GM12878 (cell line): Measurements from ENCODE around the gene RUFY2. TPM values are rescaled to one million over a fixed set of nuclear protein-coding genes. Genes with fewer than 3 reads are reported as not detected.

Source experiments
- ATAC-seq: fragments of 200-7000 bp; cut with Tn5 transposase; 3 replicates; pipeline ENCODE4 v1.9.1; 2020; ENCODE audit warnings: mild to moderate bottlenecking, moderate library complexity
- BruUV-seq: library from RNA; stranded (reverse); fragments of 400-500 nt; replicated peaks from 2 replicates; lab custom pipeline; 2021; lab: Mats Ljungman, UMichigan
- CTCF ChIA-PET: fragments of 300-600 bp; sonication (Branson Sonifier 250); formaldehyde crosslinking; extraction: SDS; loops from one replicate; lab custom pipeline; 2021; ENCODE audit warnings: inconsistent platforms; lab: Yijun Ruan, JAX
- POLR2A ChIA-PET: fragments of 350-600 bp; formaldehyde crosslinking; extraction: SDS; loops from one replicate; lab custom pipeline; 2021; ENCODE audit warnings: inconsistent platforms; lab: Charles Lee
- RAD21 ChIA-PET: fragments of 300-600 bp; sonication (Branson Sonifier 250); formaldehyde crosslinking; loops from one replicate; lab custom pipeline; 2023; ENCODE audit warnings: antibody characterized with exemption; ENCODE audit not compliant: unreplicated experiment; lab: Charles Lee
- SMC1A ChIA-PET: fragments of 300-600 bp; sonication (Branson Sonifier 250); formaldehyde crosslinking; loops from one replicate; lab custom pipeline; 2023; ENCODE audit not compliant: unreplicated experiment, uncharacterized antibody; lab: Charles Lee
- DNase-seq: peaks from one replicate; pipeline ENCODE4 v3.0.0-alpha.2; 2011; ENCODE audit warnings: low read depth, low spot score
- FAIRE-seq: peaks from 3 replicates; lab custom pipeline; 2011; peaks lifted over from hg19 to GRCh38; lab: Jason Lieb, UNC
- H2AFZ ChIP-seq: 2 replicates; pipeline ENCODE4 v1.6.0; 2011; ENCODE audit warnings: low read depth, low read length, control low read depth; ENCODE audit not compliant: control insufficient read depth
- H3K27ac ChIP-seq: 2 replicates; pipeline ENCODE4 v1.5.1; 2011; ENCODE audit warnings: control low read depth; ENCODE audit not compliant: control insufficient read depth, insufficient read depth
- H3K27me3 ChIP-seq, 2 experiments: replicated peaks in 1 of 2; 2 replicates each; pipeline versions ENCODE4 v1.6.0 to v1.6.1; 2011; ENCODE audit warnings: low read length in 1 of 2; ENCODE audit not compliant: control insufficient read depth in 2 of 2, insufficient read depth in 2 of 2
- H3K36me3 ChIP-seq, 2 experiments: 2 replicates each; pipeline ENCODE4 v1.5.1; 2011; ENCODE audit warnings: low read length in 1 of 2; ENCODE audit not compliant: control insufficient read depth in 2 of 2, insufficient read depth in 2 of 2
- H3K4me1 ChIP-seq: 2 replicates; pipeline ENCODE4 v1.6.1; 2011; ENCODE audit warnings: mild to moderate bottlenecking, low read length, moderate library complexity, mixed read lengths; ENCODE audit not compliant: control insufficient read depth, insufficient read depth
- H3K4me2 ChIP-seq: 2 replicates; pipeline ENCODE4 v1.6.0; 2011; ENCODE audit warnings: control low read depth; ENCODE audit not compliant: control insufficient read depth, insufficient read depth
- H3K4me3 ChIP-seq: fragments of 200-600 bp; sonication (generic); 2 replicates; pipeline ENCODE4 v1.5.1; 2016
- H3K79me2 ChIP-seq: 2 replicates; pipeline ENCODE4 v1.6.0; 2011; ENCODE audit warnings: low read length; ENCODE audit not compliant: control insufficient read depth, insufficient read depth
- H3K9ac ChIP-seq: 2 replicates; pipeline ENCODE4 v1.8.0; 2011; ENCODE audit warnings: low read length, control low read depth, mixed read lengths; ENCODE audit not compliant: control insufficient read depth, insufficient read depth
- H3K9me3 ChIP-seq: replicated peaks from 3 replicates; pipeline ENCODE4 v1.5.1; 2011; ENCODE audit warnings: mild to moderate bottlenecking, low read length; ENCODE audit not compliant: control insufficient read depth, insufficient read depth
- H4K20me1 ChIP-seq: 2 replicates; pipeline ENCODE4 v1.6.0; 2011; ENCODE audit not compliant: control insufficient read depth, insufficient read depth
- ATF7 ChIP-seq: fragments of 450-650 bp; IDR thresholded peaks from 2 replicates; pipeline ENCODE4 v1.6.1; 2016; ENCODE audit warnings: low read depth, mild to moderate bottlenecking
- BMI1 ChIP-seq: fragments of 450-650 bp; IDR thresholded peaks from 2 replicates; pipeline ENCODE4 v1.6.1; 2016; ENCODE audit warnings: mild to moderate bottlenecking, moderate library complexity, borderline replicate concordance
- CBX5 ChIP-seq: sonication (generic); IDR thresholded peaks from 2 replicates; pipeline ENCODE4 v1.6.1; 2016; ENCODE audit warnings: low read depth, moderate library complexity, mild to moderate bottlenecking, inconsistent platforms
- CEBPZ ChIP-seq: fragments of 150-350 bp; IDR thresholded peaks from 2 replicates; pipeline ENCODE4 v1.6.1; 2016; ENCODE audit warnings: low read depth, low read length
- CHD1 ChIP-seq: IDR thresholded peaks from 2 replicates; pipeline ENCODE4 v1.6.1; 2012; ENCODE audit warnings: low read depth, low read length, improper control_type of control experiment
- CHD2 ChIP-seq: IDR thresholded peaks from 2 replicates; pipeline ENCODE4 v1.6.1; 2011; ENCODE audit warnings: low read depth, low read length, improper control_type of control experiment, borderline replicate concordance
- ETV6 ChIP-seq, 2 experiments: fragments of 450-650 bp in 1 of 2; IDR thresholded peaks in 1 of 2; conservative IDR thresholded peaks in 1 of 2; 2 replicates each; pipeline ENCODE4 v1.6.1; 2014; ENCODE audit warnings: antibody characterized with exemption in 1 of 2, borderline replicate concordance in 1 of 2, low read depth in 1 of 2, mild to moderate bottlenecking in 1 of 2, moderate library complexity in 1 of 2
- FOS ChIP-seq: IDR thresholded peaks from 3 replicates; pipeline ENCODE4 v1.6.1; 2011; ENCODE audit warnings: borderline replicate concordance; ENCODE audit not compliant: insufficient read length; ENCODE audit errors: extremely low read depth
- KAT2A ChIP-seq: conservative IDR thresholded peaks from 2 replicates; pipeline ENCODE4 v1.6.1; 2011; ENCODE audit warnings: low read depth, low read length; ENCODE audit not compliant: control insufficient read depth
- PBX3 ChIP-seq: IDR thresholded peaks from 2 replicates; pipeline ENCODE4 v1.6.1; 2011; ENCODE audit warnings: mild to moderate bottlenecking, low read depth, low read length, moderate library complexity; ENCODE audit not compliant: insufficient replicate concordance
- POLR2A ChIP-seq: IDR thresholded peaks from 2 replicates; pipeline ENCODE4 v1.6.1; 2011; ENCODE audit warnings: low read depth, mild to moderate bottlenecking, low read length
- POLR2AphosphoS2 ChIP-seq: IDR thresholded peaks from 2 replicates; pipeline ENCODE4 v1.6.1; 2011; ENCODE audit warnings: low read depth, mild to moderate bottlenecking, low read length, improper control_type of control experiment, moderate library complexity
- RELB ChIP-seq: fragments of 450-650 bp; IDR thresholded peaks from 2 replicates; pipeline ENCODE4 v1.6.1; 2017; ENCODE audit warnings: low read depth, mild to moderate bottlenecking, moderate library complexity
- STAT1 ChIP-seq: fragments of 450-650 bp; conservative IDR thresholded peaks from 2 replicates; pipeline ENCODE4 v1.6.1; 2014; ENCODE audit warnings: antibody characterized with exemption, mild to moderate bottlenecking
- TARDBP ChIP-seq: IDR thresholded peaks from 2 replicates; pipeline ENCODE4 v1.6.1; 2016; ENCODE audit warnings: borderline replicate concordance
- TCF7 ChIP-seq: IDR thresholded peaks from 2 replicates; pipeline ENCODE4 v1.6.1; 2014; ENCODE audit warnings: antibody characterized with exemption, borderline replicate concordance
- WGBS: methylation state at CpG from one replicate; pipeline ENCODE4 v1.1.6; 2016; ENCODE audit warnings: low lambda C conversion rate; ENCODE audit not compliant: insufficient replicate concordance, insufficient coverage; ENCODE audit errors: missing lambda C conversion rate; 5-methylcytosine and 5-hydroxymethylcytosine counted together
- in situ Hi-C: fragments of 300-500 bp; cut with MboI; formaldehyde crosslinking; loops from 9 replicates; pipeline ENCODE4 v1.14.3; 2018; ENCODE audit warnings: mixed read lengths
- intact Hi-C: fragments of 100-400 bp; cut with micrococcal nuclease; formaldehyde crosslinking; loops from one replicate; pipeline ENCODE4 v1.14.2; 2022; ENCODE audit not compliant: unreplicated experiment
- polyA plus RNA-seq, 11 experiments: library from polyadenylated mRNA; depleted of rRNA in 4 of 11; unstranded in 6 of 11; stranded (reverse) in 5 of 11; fragments of >200 nt; fragmentation: Nextera tagmentation in 4 of 11; fragmentation: Illumina TruSeq in 1 of 11; extraction: Ambion mirVana in 4 of 11; extraction: Trizol in 1 of 11; gene quantifications; 1 replicate in 1 of 11; 2 replicates in 10 of 11; pipeline versions ENCODE4 v1.2.1 to v1.2.3, GENCODE V29; 2011 to 2016; ENCODE audit warnings: inconsistent platforms in 2 of 11, missing spikeins in 2 of 11, low read depth in 1 of 11
- total RNA-seq, 4 experiments: library from RNA; depleted of rRNA in 3 of 4; stranded (reverse); fragments of >200 nt in 3 of 4; fragmentation: Illumina TruSeq in 1 of 4; extraction: Trizol in 1 of 4; gene quantifications; 2 replicates each; pipeline versions ENCODE4 v1.2.1 to v1.2.3, GENCODE V29; 2013 to 2021

RUFY2 gene
- total and polyA plus RNA-seq, 10 of the 15 experiments (the other 5 are each of a cell fraction or from before 2014, with no cell fraction given): 1.7 to 8.4 (median 5.8) TPM

GRCh38 chr10:68303849-68304412 is 103.1 kb downstream of the RUFY2 start:
- Histone ChIP-seq H3K36me3 (no peaks in the 10 kb centered on the region), H3K4me2 (no peak overlapping the region), H3K4me3 (no peak overlapping the region), H3K27me3 (no peaks in the 10 kb centered on the region), H4K20me1 (no peaks in the 10 kb centered on the region), H3K4me1 (peaks cover 16% of the 10 kb centered on the region), H3K9me3 (no peaks in the 10 kb centered on the region), H3K27ac (no peak overlapping the region), H3K79me2 (no peaks in the 10 kb centered on the region), H2AFZ (no peak overlapping the region), H3K9ac (no peak overlapping the region)
- no peak for DNase-seq
- BruUV-seq: no TSS peak
- ChIA-PET CTCF (interaction anchor here (1.4 to 6.5 kb wide), 8 partner anchors 10 to 516 kb away, joined by 3 to 267 read pairs (median 41); no protein-coding TSS in a partner anchor), RAD21 (interaction anchor here (0.8 to 7.0 kb wide), 6 partner anchors 9 to 516 kb away, joined by 4 to 160 read pairs (median 18); no protein-coding TSS in a partner anchor), SMC1A (interaction anchor here (0.9 to 6.1 kb wide), 8 partner anchors 11 to 515 kb away, joined by 3 to 159 read pairs (median 4); no protein-coding TSS in a partner anchor), POLR2A (no interaction called here)
- TF ChIP-seq POLR2A: no peak
- TF ChIP-seq STAT1: no peak
- TF ChIP-seq RELB: no peak
- no peak for TF ChIP-seq TARDBP
- TF ChIP-seq CEBPZ: no peak
- no peak for TF ChIP-seq TCF7
- no peak for TF ChIP-seq ETV6 (conservative IDR thresholded peaks at IDR 0.05 in 1 of 2, IDR thresholded peaks at IDR 0.05 in 1 of 2; ENCODE audit: borderline replicate concordance in 1 of 2, low read depth in 1 of 2)
- no peak for TF ChIP-seq CHD2
- no peak for TF ChIP-seq PBX3
- TF ChIP-seq BMI1: no peak
- TF ChIP-seq FOS: no peak
- no peak for TF ChIP-seq KAT2A
- no peak for TF ChIP-seq POLR2AphosphoS2
- no peak for TF ChIP-seq ATF7
- TF ChIP-seq CBX5: no peak
- TF ChIP-seq CHD1: no peak
- ATAC-seq: no peak
- WGBS: 60% methylated on average over 7 of the region's 7 CpGs
- intact Hi-C loops: loop anchor here (2.0 to 5.0 kb wide), 2 partner anchors 147 to 232 kb away; no protein-coding TSS in a partner anchor
- in situ Hi-C loops: loop anchor here (5.0 kb wide), 1 partner anchor 452 kb away; no protein-coding TSS in a partner anchor
- no peak for FAIRE-seq
